HepG2 (cell line): ENCODE results near the gene SLCO2A1. TPM values are rescaled to one million over a fixed set of nuclear protein-coding genes. Genes with fewer than 3 reads are reported as not detected.

Source experiments
- AFF4 ChIP-seq: sonication (generic); formaldehyde crosslinking; IDR thresholded peaks from 2 replicates; pipeline ENCODE4 v1.4.0; 2020; ENCODE audit warnings: missing genetic modification reagents
- CREB1 ChIP-seq, 2 experiments: fragments of 450-650 bp in 1 of 2; IDR thresholded peaks; 2 replicates each; pipeline ENCODE4 v1.6.1; 2016 to 2017; ENCODE audit warnings: control low read depth in 1 of 2, mild to moderate bottlenecking in 1 of 2, missing compliant biosample characterization in 1 of 2, missing genetic modification characterization in 1 of 2
- DNMT1 ChIP-seq: sonication (generic); formaldehyde crosslinking; IDR thresholded peaks from 2 replicates; pipeline ENCODE4 v1.5.1; 2020; ENCODE audit warnings: mild to moderate bottlenecking, missing genetic modification reagents
- GATAD1 ChIP-seq: IDR thresholded peaks from 2 replicates; pipeline ENCODE4 v1.6.1; 2016; ENCODE audit warnings: missing genetic modification reagents, missing compliant biosample characterization
- HDAC2 ChIP-seq: sonication (generic); formaldehyde crosslinking; IDR thresholded peaks from 2 replicates; pipeline ENCODE4 v1.4.0; 2020; ENCODE audit warnings: missing genetic modification reagents
- HMGXB4 ChIP-seq, 2 experiments: sonication (generic) in 1 of 2; formaldehyde crosslinking in 1 of 2; IDR thresholded peaks; 2 replicates each; pipeline versions ENCODE4 v1.4.0 to v1.6.1; 2018 to 2020; ENCODE audit warnings: missing genetic modification reagents in 2 of 2, borderline replicate concordance in 1 of 2, low read depth in 1 of 2, mild to moderate bottlenecking in 1 of 2, missing biosample characterization in 1 of 2
- NFATC3 ChIP-seq: sonication (generic); formaldehyde crosslinking; IDR thresholded peaks from 2 replicates; pipeline ENCODE4 v1.5.1; 2020; ENCODE audit warnings: mild to moderate bottlenecking, missing genetic modification reagents
- NR2F6 ChIP-seq, 2 experiments: IDR thresholded peaks; 2 replicates each; pipeline ENCODE4 v1.6.1; 2016; ENCODE audit warnings: antibody characterized with exemption in 1 of 2, mild to moderate bottlenecking in 1 of 2
- RCOR2 ChIP-seq: IDR thresholded peaks from 2 replicates; pipeline ENCODE4 v1.6.1; 2016; ENCODE audit warnings: missing biosample characterization, missing genetic modification reagents
- ZNF142 ChIP-seq: sonication (generic); formaldehyde crosslinking; IDR thresholded peaks from 2 replicates; pipeline ENCODE4 v1.4.0; 2020; ENCODE audit warnings: missing genetic modification reagents
- ZNF251 ChIP-seq: sonication (generic); formaldehyde crosslinking; IDR thresholded peaks from 2 replicates; pipeline ENCODE4 v1.9.0; 2021; ENCODE audit warnings: mild to moderate bottlenecking, missing genetic modification reagents
- ZNF687 ChIP-seq: sonication (generic); formaldehyde crosslinking; IDR thresholded peaks from 2 replicates; pipeline ENCODE4 v1.5.1; 2020; ENCODE audit warnings: mild to moderate bottlenecking, missing genetic modification reagents, moderate library complexity
- polyA plus RNA-seq, 8 experiments: library from polyadenylated mRNA; depleted of rRNA in 3 of 8; stranded (reverse) in 7 of 8; unstranded in 1 of 8; fragments of >200 nt; fragmentation: Illumina TruSeq in 4 of 8; extraction: Trizol in 4 of 8; gene quantifications; 2 replicates each; pipeline versions ENCODE4 v1.2.1 to v1.2.3, GENCODE V29; 2011 to 2016; ENCODE audit warnings: low read depth in 4 of 8, missing spikeins in 1 of 8, mixed read lengths in 1 of 8; ENCODE audit not compliant: insufficient read depth in 1 of 8
- total RNA-seq, 5 experiments: library from RNA; depleted of rRNA; stranded (reverse); fragments of >200 nt; fragmentation: Illumina TruSeq; extraction: Trizol; gene quantifications; 2 replicates each; pipeline ENCODE4 v1.2.3, GENCODE V29; 2016; ENCODE audit warnings: low read depth in 1 of 5

SLCO2A1 gene
- total and polyA plus RNA-seq, 2 of the 13 experiments (the other 11 are each of a cell fraction or from before 2014, with no cell fraction given), result 0.04 TPM; not detected in 1

GRCh38 chr3:133926736-133927539 is 102.8 kb downstream of the SLCO2A1 start (continued):
- TF ChIP-seq AFF4, result no peak
- no peak for TF ChIP-seq CREB1 (IDR thresholded peaks at IDR 0.05)
- TF ChIP-seq CREB1 (CRISPR knock-in tag; IDR thresholded peaks at IDR 0.05), result no peak
- TF ChIP-seq RCOR2 (CRISPR knock-in tag), result no peak
- TF ChIP-seq HMGXB4 (CRISPR knock-in tag; IDR thresholded peaks at IDR 0.05; ENCODE audit: borderline replicate concordance in 1 of 2, low read depth in 1 of 2), result no peak
- peak; percentile 28; the same call in 1 of the 2 replicates for TF ChIP-seq ZNF687 (CRISPR knock-in tag)
- no peak for TF ChIP-seq NFATC3
- TF ChIP-seq NR2F6 (IDR thresholded peaks at IDR 0.05), result no peak
- no peak for TF ChIP-seq NR2F6 (CRISPR knock-in tag; IDR thresholded peaks at IDR 0.05)
- TF ChIP-seq ZNF251 (CRISPR knock-in tag), result no peak
- no peak for TF ChIP-seq GATAD1 (CRISPR knock-in tag)
- TF ChIP-seq ZNF142 (CRISPR knock-in tag), result no peak
- TF ChIP-seq DNMT1 (CRISPR knock-in tag), result no peak
- TF ChIP-seq HDAC2 (CRISPR knock-in tag), result no peak
